NCI-H2029 (cell line): ENCODE data around the gene CSKMT.
"Not testable (repeated sequence)": the region's sequence is repeated elsewhere in the genome, so short reads cannot be mapped to it uniquely, and the experiment has no call there.

Experiments used
- DNase-seq: peaks from one replicate; lab custom pipeline; 2025; lab: John Stamatoyannopoulos, UW

The CSKMT gene

GRCh38 chr11:62665075-62665598 lies at the start of gene CSKMT, which contains the start of gene C11orf98:
Gene CSKMT (plus strand): TSS chr11:62665312. CDS start chr11:62665880, 568 bp downstream.
Gene C11orf98 (minus strand): TSS chr11:62665210. CDS start chr11:62665169, 41 bp downstream.
- DNase-seq: peak; percentile 91

GRCh38 chr11:62615521-62615920 lies 49.6 kb upstream of the CSKMT start:
- no peak for DNase-seq

- DNase-seq: not testable (repeated sequence)
These were observed 48.2 kb upstream of the CSKMT start for GRCh38 chr11:62616957-62617356.

- no peak for DNase-seq
These were observed 44.0 kb upstream of the CSKMT start for GRCh38 chr11:62621027-62621566.

- peak; percentile 99 for DNase-seq
These were observed 43.3 kb upstream of the CSKMT start, which contains the start of gene B3GAT3 for GRCh38 chr11:62621567-62622470. Gene B3GAT3 (minus strand): TSS chr11:62621986. CDS start chr11:62621947, 39 bp downstream.

- DNase-seq: no peak
These were observed 42.5 kb upstream of the CSKMT start for GRCh38 chr11:62622476-62623089.

GRCh38 chr11:62627713-62628112 lies 37.4 kb upstream of the CSKMT start:
- DNase-seq: no peak

- DNase-seq: no peak
These were observed 32.6 kb upstream of the CSKMT start for GRCh38 chr11:62632492-62632891.

GRCh38 chr11:62644220-62644619 lies 20.9 kb upstream of the CSKMT start:
- no peak for DNase-seq

- no peak for DNase-seq
These were observed 19.5 kb upstream of the CSKMT start for GRCh38 chr11:62645671-62645945.

GRCh38 chr11:62645946-62646824 lies 18.9 kb upstream of the CSKMT start, which contains the start of gene GANAB:
Gene GANAB (minus strand): TSS chr11:62646613. CDS start chr11:62646599, 14 bp downstream.
- peak; percentile 97 for DNase-seq

- no peak for DNase-seq
These were observed 18.1 kb upstream of the CSKMT start for GRCh38 chr11:62646825-62647608.

- no peak for DNase-seq
These were observed 17.5 kb upstream of the CSKMT start for GRCh38 chr11:62647609-62648005.

GRCh38 chr11:62648185-62648966 lies 16.7 kb upstream of the CSKMT start:
- DNase-seq: no peak

GRCh38 chr11:62648967-62649364 lies 16.1 kb upstream of the CSKMT start:
- no peak for DNase-seq

- no peak for DNase-seq
These were observed 15.6 kb upstream of the CSKMT start for GRCh38 chr11:62649486-62649885.

GRCh38 chr11:62650283-62650682 lies 14.8 kb upstream of the CSKMT start:
- not testable (repeated sequence) for DNase-seq

- DNase-seq: no peak
These were observed 12.7 kb upstream of the CSKMT start for GRCh38 chr11:62652161-62653006.

- DNase-seq: no peak
These were observed 10.8 kb upstream of the CSKMT start for GRCh38 chr11:62654297-62654696.
